H1 (cell line): Measurements from ENCODE around the gene CACNA1C. TPM values are rescaled to one million over a fixed set of nuclear protein-coding genes. Genes with fewer than 3 reads are reported as not detected.

Source experiments
- CTCF ChIA-PET: fragments of 300-600 bp; sonication (Branson Sonifier 250); formaldehyde crosslinking; loops from one replicate; lab custom pipeline; 2021; ENCODE audit not compliant: partially characterized antibody; lab: Charles Lee
- POLR2A ChIA-PET: fragments of 300-600 bp; sonication (Branson Sonifier 250); formaldehyde crosslinking; loops from one replicate; lab custom pipeline; 2021; ENCODE audit warnings: inconsistent platforms; ENCODE audit not compliant: partially characterized antibody; lab: Charles Lee
- DNase-seq, 2 experiments: peaks; one replicate each; pipeline versions ENCODE4 v3.0.0 to v3.0.0-alpha.2; 2010 to 2022; ENCODE audit warnings: low spot score in 2 of 2, low read depth in 1 of 2, mixed read lengths in 1 of 2
- FAIRE-seq: peaks from 2 replicates; lab custom pipeline; 2011; peaks lifted over from hg19 to GRCh38; lab: Jason Lieb, UNC
- H2AFZ ChIP-seq: 2 replicates; pipeline ENCODE4 v1.8.1; 2012; ENCODE audit warnings: low read length, inconsistent platforms
- H2AK5ac ChIP-seq: 2 replicates; pipeline ENCODE4 v1.6.1; 2013; ENCODE audit warnings: low read depth, low read length
- H2BK120ac ChIP-seq: replicated peaks from 2 replicates; pipeline ENCODE3; 2013; ENCODE audit warnings: low read depth, low read length, inconsistent platforms
- H2BK12ac ChIP-seq: 2 replicates; pipeline ENCODE4 v1.6.1; 2013; ENCODE audit warnings: low read depth, low read length
- H2BK15ac ChIP-seq: 2 replicates; pipeline ENCODE4 v1.6.1; 2013; ENCODE audit warnings: low read length
- H2BK20ac ChIP-seq: 2 replicates; pipeline ENCODE4 v1.6.1; 2013; ENCODE audit warnings: low read length
- H2BK5ac ChIP-seq: 2 replicates; pipeline ENCODE4 v1.6.1; 2013; ENCODE audit warnings: low read depth, low read length
- H3K14ac ChIP-seq: 2 replicates; pipeline ENCODE4 v1.6.1; 2013; ENCODE audit warnings: inconsistent platforms; ENCODE audit not compliant: insufficient read length
- H3K18ac ChIP-seq: 2 replicates; pipeline ENCODE4 v1.6.1; 2013; ENCODE audit warnings: low read length; ENCODE audit errors: extremely low read depth
- H3K23ac ChIP-seq: 2 replicates; pipeline ENCODE4 v1.6.1; 2013; ENCODE audit warnings: inconsistent platforms; ENCODE audit not compliant: insufficient read length
- H3K23me2 ChIP-seq: 2 replicates; pipeline ENCODE4 v1.6.1; 2013; ENCODE audit warnings: low read depth, low read length
- H3K27ac ChIP-seq: 2 replicates; pipeline ENCODE4 v1.6.1; 2011; ENCODE audit warnings: low read depth, low read length, inconsistent platforms
- H3K27me3 ChIP-seq, 4 experiments: replicated peaks in 1 of 4; 1 replicate in 1 of 4; 2 replicates in 3 of 4; pipeline versions ENCODE4 v1.6.1 to v1.8.1; 2011 to 2013; ENCODE audit warnings: low read length in 3 of 4, mild to moderate bottlenecking in 3 of 4, inconsistent platforms in 2 of 4, mixed read lengths in 2 of 4, moderate library complexity in 1 of 4; ENCODE audit not compliant: control insufficient read depth in 3 of 4, insufficient read depth in 3 of 4; ENCODE audit errors: extremely low read depth in 1 of 4
- H3K36me3 ChIP-seq, 4 experiments: 2 replicates each; pipeline versions ENCODE4 v1.6.1 to v1.8.1; 2011 to 2013; ENCODE audit warnings: mild to moderate bottlenecking in 4 of 4, low read length in 3 of 4, moderate library complexity in 2 of 4, control low read depth in 1 of 4, inconsistent platforms in 1 of 4; ENCODE audit not compliant: insufficient read depth in 4 of 4, control insufficient read depth in 2 of 4
- H3K4ac ChIP-seq: replicated peaks from 2 replicates; pipeline ENCODE3; 2013; ENCODE audit warnings: low read length, low read depth, mixed read lengths, inconsistent platforms; ENCODE audit not compliant: insufficient read length
- H3K4me1 ChIP-seq, 4 experiments: replicated peaks in 1 of 4; 1 replicate in 1 of 4; 2 replicates in 3 of 4; pipeline versions ENCODE4 v1.6.1 to v1.8.1; 2011 to 2013; ENCODE audit warnings: low read length in 3 of 4, inconsistent platforms in 2 of 4, mixed read lengths in 1 of 4; ENCODE audit not compliant: insufficient read depth in 4 of 4, control insufficient read depth in 3 of 4
- H3K4me2 ChIP-seq, 2 experiments: 2 replicates each; pipeline versions ENCODE4 v1.6.1 to v1.8.1; 2011 to 2013; ENCODE audit warnings: low read depth in 2 of 2, low read length in 2 of 2, control low read depth in 1 of 2, inconsistent platforms in 1 of 2, mild to moderate bottlenecking in 1 of 2; ENCODE audit not compliant: insufficient read depth in 1 of 2
- H3K4me3 ChIP-seq, 4 experiments: fragments of 200-600, 300-600 bp in 1 of 4; sonication (generic), shearing (Covaris generic), sonication (Bioruptor Twin) in 1 of 4; 2 replicates each; pipeline versions ENCODE4 v1.5.1 to v1.8.1; 2011 to 2016; ENCODE audit warnings: low read length in 4 of 4, low read depth in 3 of 4, control low read depth in 2 of 4, inconsistent platforms in 2 of 4, mild to moderate bottlenecking in 2 of 4, mixed read lengths in 1 of 4, moderate library complexity in 1 of 4; ENCODE audit not compliant: insufficient read depth in 2 of 4; ENCODE audit errors: extremely low read depth in 1 of 4
- H3K56ac ChIP-seq: replicated peaks from 2 replicates; pipeline ENCODE3; 2013; ENCODE audit warnings: low read depth, mild to moderate bottlenecking, mixed read lengths, low read length, inconsistent platforms; ENCODE audit not compliant: insufficient read length
- H3K79me1 ChIP-seq: 2 replicates; pipeline ENCODE4 v1.6.1; 2013; ENCODE audit warnings: low read depth, low read length, control low read depth
- H3K79me2 ChIP-seq, 2 experiments: 2 replicates each; pipeline versions ENCODE4 v1.6.1 to v1.8.1; 2012 to 2013; ENCODE audit warnings: low read length in 2 of 2, mild to moderate bottlenecking in 2 of 2, inconsistent platforms in 1 of 2; ENCODE audit not compliant: insufficient read depth in 2 of 2, control insufficient read depth in 1 of 2
- H3K9ac ChIP-seq, 4 experiments: replicated peaks in 1 of 4; 1 replicate in 1 of 4; 2 replicates in 3 of 4; pipeline versions ENCODE4 v1.6.1 to v1.8.1; 2011 to 2013; ENCODE audit warnings: low read depth in 3 of 4, low read length in 3 of 4, control low read depth in 2 of 4, mild to moderate bottlenecking in 2 of 4, moderate library complexity in 2 of 4, inconsistent platforms in 1 of 4; ENCODE audit errors: extremely low read depth in 1 of 4
- H3K9me3 ChIP-seq, 2 experiments: 2 replicates each; pipeline versions ENCODE4 v1.6.1 to v1.8.1; 2012 to 2013; ENCODE audit warnings: mild to moderate bottlenecking in 2 of 2, moderate library complexity in 2 of 2, control low read depth in 1 of 2, inconsistent platforms in 1 of 2, low read depth in 1 of 2, low read length in 1 of 2, mixed read lengths in 1 of 2; ENCODE audit not compliant: insufficient read depth in 2 of 2
- H4K20me1 ChIP-seq, 2 experiments: replicated peaks in 1 of 2; 2 replicates each; pipeline versions ENCODE3 to v1.8.1; 2011 to 2013; ENCODE audit warnings: inconsistent platforms in 2 of 2, low read length in 2 of 2, mild to moderate bottlenecking in 1 of 2; ENCODE audit not compliant: insufficient read depth in 2 of 2, control insufficient read depth in 1 of 2
- H4K5ac ChIP-seq: 2 replicates; pipeline ENCODE4 v1.6.1; 2013; ENCODE audit warnings: low read length, low read depth, mixed read lengths, inconsistent platforms; ENCODE audit not compliant: insufficient read length
- H4K8ac ChIP-seq: 2 replicates; pipeline ENCODE4 v1.8.0; 2013; ENCODE audit warnings: mild to moderate bottlenecking, moderate library complexity, low read length, inconsistent platforms; ENCODE audit not compliant: insufficient read depth; ENCODE audit errors: extremely low read depth
- H4K91ac ChIP-seq: replicated peaks from 2 replicates; pipeline ENCODE3; 2013; ENCODE audit warnings: low read length, mixed read lengths, inconsistent platforms; ENCODE audit not compliant: insufficient read length
- FOSL1 ChIP-seq: IDR thresholded peaks from 2 replicates; pipeline ENCODE4 v1.6.1; 2011; ENCODE audit warnings: mild to moderate bottlenecking, low read depth, low read length, moderate library complexity; ENCODE audit not compliant: insufficient read depth
- MAFK ChIP-seq: IDR thresholded peaks from 2 replicates; pipeline ENCODE4 v1.6.1; 2012; ENCODE audit warnings: low read depth, mild to moderate bottlenecking, improper control_type of control experiment, low read length
- WGBS, 2 experiments: shearing (Covaris generic) in 1 of 2; methylation state at CpG; one replicate each; pipeline versions ENCODE4 v1.1.6 to v1.1.7; 2013 to 2015; ENCODE audit warnings: low lambda C conversion rate in 2 of 2, mixed read lengths in 2 of 2, inconsistent platforms in 1 of 2, low coverage in 1 of 2, missing lambda C conversion rate in 1 of 2; ENCODE audit not compliant: insufficient replicate concordance in 2 of 2, insufficient coverage in 1 of 2, insufficient read length in 1 of 2; ENCODE audit errors: extremely low coverage in 1 of 2, missing lambda C conversion rate in 1 of 2; 5-methylcytosine and 5-hydroxymethylcytosine counted together
- polyA plus RNA-seq, 7 experiments: library from polyadenylated mRNA; depleted of rRNA in 3 of 7; stranded (reverse) in 5 of 7; unstranded in 2 of 7; fragments of >200 nt in 5 of 7; fragments of 200-250 nt in 2 of 7; gene quantifications; 1 replicate in 5 of 7; 2 replicates in 1 of 7; 4 replicates in 1 of 7; pipeline versions ENCODE4 v1.2.1 to v1.2.3, GENCODE V29; 2011 to 2013; ENCODE audit warnings: missing spikeins in 2 of 7, mixed read lengths in 2 of 7
- total RNA-seq: library from RNA; stranded (reverse); fragmentation: NEBNext Ultra II Directional; extraction: Animal tissue kit (Norgen Biotek cat#: 25700); gene quantifications from 2 replicates; pipeline ENCODE4 v1.2.1, GENCODE V29; 2021

The CACNA1C gene
- total and polyA plus RNA-seq, 2 of the 8 experiments (the other 6 are each of a cell fraction or from before 2014, with no cell fraction given), result 1.3 TPM

GRCh38 chr12:2238111-2238510 is 185.3 kb downstream of the CACNA1C start:
- Histone ChIP-seq H3K9me3 (0 out of 4 replicates have a peak, but pooled peaks cover 0 to 2% of the 10 kb centered on the region in 2 experiments), H2AK5ac (no peak overlapping the region), H3K18ac (no peak overlapping the region), H2AFZ (no peak overlapping the region), H3K36me3 (no peaks in the 10 kb centered on the region), H3K79me2 (no peaks in the 10 kb centered on the region), H3K23ac (no peak overlapping the region), H3K56ac (no peak overlapping the region), H3K4me1 (no peaks in the 10 kb centered on the region; a peak in 1 of 7 replicates), H3K4ac (no peak overlapping the region), H2BK120ac (no peak overlapping the region), H3K4me2 (no peak overlapping the region), H4K20me1 (peaks cover 0 to 1% of the 10 kb centered on the region in 2 experiments), H3K23me2 (no peaks in the 10 kb centered on the region), H3K4me3 (no peak overlapping the region), H4K5ac (no peak overlapping the region), H3K14ac (no peak overlapping the region), H2BK12ac (no peak overlapping the region), H4K8ac (no peak overlapping the region)
- DNase-seq, result no peak
- 90% methylated on average over 4 of the region's 4 CpGs; no CpG with 5 or more reads in 1 of the 2 experiments for WGBS, 2 experiments
- no peak for FAIRE-seq
- CTCF ChIA-PET, result interaction anchor here (1.5 kb wide), 1 partner anchor 8 kb away, joined by 5 read pairs; no protein-coding TSS in a partner anchor
- no peak for TF ChIP-seq MAFK
- TF ChIP-seq FOSL1, result no peak
- TF ChIP-seq, all 59 proteins: peak for 0
- Histone ChIP-seq H2BK15ac (no peak overlapping the region), H4K91ac (no peak overlapping the region), H3K79me1 (no peaks in the 10 kb centered on the region), H2BK20ac (no peak overlapping the region), H2BK5ac (no peak overlapping the region), H3K9ac (no peak overlapping the region), H3K27ac (no peak overlapping the region), H3K27me3 (no peaks in the 10 kb centered on the region)
- POLR2A ChIA-PET, result no interaction called here
